ENCODE results near the gene PCDHGA9. TPM values are rescaled to one million over a fixed set of nuclear protein-coding genes. Genes with fewer than 3 reads are reported as not detected.
"Not testable (repeated sequence)": the region's sequence is repeated elsewhere in the genome, so short reads cannot be mapped to it uniquely, and the experiment has no call there.

PCDHGA9 gene
- total RNA-seq, 4 donors from 2014 or later = 1.9 to 17.3 (median 4.0) TPM

- peak within 1 kb of the TSS in 2 of 4 donors; percentile 24 to 25 for H3K4me3 ChIP-seq
Observed at GRCh38 chr5:141382469-141383294, 19.9 kb upstream of the PCDHGA9 start, which contains the start of gene PCDHGA7. PCDHGA7 (plus strand) TSS chr5:141382742; CDS start chr5:141382900, 158 bp downstream.

GRCh38 chr5:141383345-141383744 lies 19.2 kb upstream of the PCDHGA9 start:
- TF ChIP-seq POLR2A (IDR thresholded peaks at IDR 0.05) = no peak
- no peak for TF ChIP-seq CTCF (IDR thresholded peaks at IDR 0.05)
- Histone ChIP-seq H3K27ac (no peak overlapping the region), H3K36me3 (no peaks in the 10 kb centered on the region), H3K4me3 (no peak overlapping the region), H3K4me1 (no peaks in the 10 kb centered on the region), H3K9me3 (peaks cover 0 to 50% (median 4%) of the 10 kb centered on the region in 4 donors), H3K27me3 (no peaks in the 10 kb centered on the region)
- no peak for DNase-seq

More at GRCh38 chr5:141382469-141383294, 19.9 kb upstream of the PCDHGA9 start, which contains the start of gene PCDHGA7:
- TF ChIP-seq POLR2A (IDR thresholded peaks at IDR 0.05) (no peak), CTCF (IDR thresholded peaks at IDR 0.05) (no peak)
- Histone ChIP-seq H3K27me3 (no peaks in the 10 kb centered on the region), H3K9me3 (peaks cover 0 to 54% (median 4%) of the 10 kb centered on the region in 4 donors), H3K36me3 (no peaks in the 10 kb centered on the region), H3K4me1 (no peaks in the 10 kb centered on the region), H3K27ac (no peak within 1 kb of the TSS)
- no peak for DNase-seq

- Histone ChIP-seq H3K27ac (no peak overlapping the region), H3K4me3 (no peak overlapping the region), H3K36me3 (no peaks in the 10 kb centered on the region), H3K4me1 (no peaks in the 10 kb centered on the region), H3K9me3 (peaks cover 0 to 63% (median 7%) of the 10 kb centered on the region in 4 donors), H3K27me3 (no peaks in the 10 kb centered on the region)
- no peak for TF ChIP-seq CTCF (IDR thresholded peaks at IDR 0.05)
- no peak for TF ChIP-seq POLR2A (IDR thresholded peaks at IDR 0.05)
- DNase-seq = no peak
Observed at GRCh38 chr5:141384471-141385267, 17.9 kb upstream of the PCDHGA9 start.

GRCh38 chr5:141387557-141388311 lies 14.8 kb upstream of the PCDHGA9 start, which contains the start of gene PCDHGB4:
PCDHGB4 (plus strand) TSS chr5:141387698; CDS start chr5:141387885, 187 bp downstream.
- not testable (repeated sequence) for H3K27me3 ChIP-seq, H3K36me3 ChIP-seq, DNase-seq, H3K27ac ChIP-seq, H3K4me1 ChIP-seq, H3K4me3 ChIP-seq
- peaks cover 0 to 60% (median 10%) of the 10 kb centered on the region in 4 donors for H3K9me3 ChIP-seq
- peak in 3 of 6 experiments; percentile 4 to 17 (median 14) for TF ChIP-seq CTCF (IDR thresholded peaks at IDR 0.05)

- Histone ChIP-seq H3K4me1 (no peaks in the 10 kb centered on the region), H3K9me3 (peaks cover 0 to 60% (median 13%) of the 10 kb centered on the region in 4 donors), H3K4me3 (no peak overlapping the region), H3K27ac (no peak overlapping the region), H3K27me3 (no peaks in the 10 kb centered on the region), H3K36me3 (no peaks in the 10 kb centered on the region)
- TF ChIP-seq CTCF (IDR thresholded peaks at IDR 0.05) = no peak
- no peak for TF ChIP-seq POLR2A (IDR thresholded peaks at IDR 0.05)
- no peak for DNase-seq
Observed at GRCh38 chr5:141388661-141389060, 13.9 kb upstream of the PCDHGA9 start.

All from Peyer's patch (tissue), 4 donors.